ENCODE measurements around the gene SLC6A17.

Gene SLC6A17

GRCh38 chr1:110166861-110167260 lies 16.6 kb downstream of the SLC6A17 start:
- TF ChIP-seq POLR2A (IDR thresholded peaks at IDR 0.05; ENCODE audit: extremely low read depth, insufficient read length) = no peak
- TF ChIP-seq, protein P1, sequence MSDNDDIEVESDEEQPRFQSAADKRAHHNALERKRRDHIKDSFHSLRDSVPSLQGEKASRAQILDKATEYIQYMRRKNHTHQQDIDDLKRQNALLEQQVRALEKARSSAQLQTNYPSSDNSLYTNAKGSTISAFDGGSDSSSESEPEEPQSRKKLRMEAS (IDR thresholded peaks at IDR 0.05; ENCODE audit: low read depth, low read length) = no peak
- no peak overlapping the region for H3K4me3 ChIP-seq (ENCODE audit: low read depth, low read length)
- no peak for DNase-seq (ENCODE audit: low read depth)

DNA sequence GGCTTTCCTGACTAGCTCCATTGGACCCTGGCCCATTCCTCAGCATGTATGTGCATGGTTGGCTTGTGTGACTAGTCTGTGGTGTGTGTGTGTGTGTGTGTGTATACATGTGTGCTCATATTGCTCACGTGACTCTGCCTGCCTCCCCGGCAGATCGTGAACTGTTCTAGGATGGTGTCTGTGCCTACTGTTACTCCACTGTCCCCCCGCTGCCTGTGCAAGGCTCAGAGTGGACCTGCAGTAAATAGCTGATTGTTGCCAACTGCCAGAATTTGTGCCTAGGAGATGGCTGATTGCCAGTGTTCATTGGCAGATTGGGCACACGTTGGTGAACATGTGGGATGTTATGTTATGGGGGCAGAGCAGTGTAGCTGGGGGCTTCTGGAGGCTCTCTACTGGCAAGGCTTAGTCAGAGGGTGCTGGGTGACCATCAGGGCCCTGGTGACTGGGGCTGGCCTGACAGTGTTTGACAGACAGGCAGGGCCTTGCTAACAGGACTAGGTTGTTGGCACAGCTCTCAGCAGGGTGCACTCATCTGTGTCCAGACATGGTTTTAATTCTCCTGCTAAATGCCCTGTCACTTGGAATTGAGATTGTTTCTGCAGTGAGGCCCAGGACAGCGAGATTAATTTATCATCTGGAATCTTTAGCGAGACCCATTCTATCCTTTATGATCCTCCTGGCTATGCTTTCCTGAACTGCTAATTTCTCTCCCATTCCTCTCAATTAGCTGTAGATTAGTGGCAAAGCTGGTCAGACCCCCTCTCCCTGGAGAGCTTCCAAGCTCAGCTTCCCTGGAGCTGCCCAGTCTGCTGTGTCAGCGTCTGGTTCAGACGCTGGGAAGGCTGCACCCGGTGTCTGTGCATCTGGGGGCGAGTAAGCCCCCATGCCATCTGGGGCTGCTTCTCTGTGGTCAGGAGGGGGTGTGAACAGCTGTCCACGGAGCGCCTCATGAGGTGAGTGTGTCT lies 20.8 kb downstream of the SLC6A17 start:
- DNase-seq (ENCODE audit: low read depth) = no peak
- no peak for TF ChIP-seq CTCF (IDR thresholded peaks at IDR 0.05; ENCODE audit: low read depth, low read length)
- TF ChIP-seq POLR2A (IDR thresholded peaks at IDR 0.05; ENCODE audit: extremely low read depth, insufficient read length) = no peak
- TF ChIP-seq, protein P1 (IDR thresholded peaks at IDR 0.05; ENCODE audit: low read depth, low read length) = no peak
- TF ChIP-seq MYC (IDR thresholded peaks at IDR 0.05; ENCODE audit: low read depth, low read length) = no peak

DNA sequence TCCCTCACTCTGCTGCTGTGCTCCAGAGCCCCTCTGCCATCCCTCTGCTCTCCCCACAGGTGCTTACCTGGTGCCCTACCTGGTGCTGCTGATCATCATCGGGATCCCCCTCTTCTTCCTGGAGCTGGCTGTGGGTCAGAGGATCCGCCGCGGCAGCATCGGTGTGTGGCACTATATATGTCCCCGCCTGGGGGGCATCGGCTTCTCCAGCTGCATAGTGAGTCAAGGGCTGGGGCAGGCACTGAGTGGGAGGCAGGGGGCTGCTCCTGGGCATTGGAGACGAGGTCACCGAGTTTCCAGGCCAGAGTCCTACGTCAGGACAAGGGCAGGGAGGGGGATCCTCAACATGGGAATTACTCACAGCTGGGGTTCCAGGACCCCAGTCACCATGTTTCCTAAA lies 21.7 kb downstream of the SLC6A17 start:
- DNase-seq (ENCODE audit: low read depth) = no peak
- H3K4me3 ChIP-seq (ENCODE audit: low read depth, low read length) = no peak overlapping the region
- TF ChIP-seq POLR2A (IDR thresholded peaks at IDR 0.05; ENCODE audit: extremely low read depth, insufficient read length) = no peak
- TF ChIP-seq CTCF (IDR thresholded peaks at IDR 0.05; ENCODE audit: low read depth, low read length) = no peak
- TF ChIP-seq, protein P1 (IDR thresholded peaks at IDR 0.05; ENCODE audit: low read depth, low read length) = no peak
- no peak for TF ChIP-seq MYC (IDR thresholded peaks at IDR 0.05; ENCODE audit: low read depth, low read length)

More for the DNA sequence above, 20.8 kb downstream of the SLC6A17 start:
- no peak overlapping the region for H3K4me3 ChIP-seq (ENCODE audit: low read depth, low read length)

DNA sequence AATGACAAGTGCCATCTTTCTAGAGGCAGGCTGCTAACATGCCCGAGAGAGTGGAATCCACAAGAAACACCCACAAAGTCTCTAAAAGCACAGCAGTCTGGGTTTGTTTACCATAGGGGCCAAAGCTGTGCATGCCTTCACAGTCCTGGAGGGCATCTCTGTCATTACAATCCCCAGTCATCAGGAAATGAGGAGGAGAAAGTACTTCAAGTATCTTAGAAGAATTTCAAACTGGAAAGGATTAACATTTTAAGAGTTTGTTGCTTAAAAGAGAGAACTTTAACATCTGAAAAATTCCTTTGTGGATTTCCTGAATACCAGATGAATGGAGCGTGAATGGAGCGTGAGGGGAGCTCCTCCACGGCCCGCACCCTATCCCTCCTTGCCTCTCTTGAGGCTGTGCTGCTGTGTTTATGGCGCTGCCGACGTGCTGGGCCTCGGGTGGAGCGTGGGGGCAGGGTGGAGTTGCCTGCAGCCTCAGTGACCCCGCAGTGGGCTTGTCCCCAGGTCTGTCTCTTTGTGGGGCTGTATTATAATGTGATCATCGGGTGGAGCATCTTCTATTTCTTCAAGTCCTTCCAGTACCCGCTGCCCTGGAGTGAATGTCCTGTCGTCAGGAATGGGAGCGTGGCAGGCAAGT lies 23.3 kb downstream of the SLC6A17 start:
- no peak for DNase-seq (ENCODE audit: low read depth)
- H3K4me3 ChIP-seq (ENCODE audit: low read depth, low read length) = no peak overlapping the region
- no peak for TF ChIP-seq CTCF (IDR thresholded peaks at IDR 0.05; ENCODE audit: low read depth, low read length)
- TF ChIP-seq POLR2A (IDR thresholded peaks at IDR 0.05; ENCODE audit: extremely low read depth, insufficient read length) = no peak
- TF ChIP-seq, protein P1 (IDR thresholded peaks at IDR 0.05; ENCODE audit: low read depth, low read length) = no peak
- TF ChIP-seq MYC (IDR thresholded peaks at IDR 0.05; ENCODE audit: low read depth, low read length) = no peak

- no peak for TF ChIP-seq MYC (IDR thresholded peaks at IDR 0.05; ENCODE audit: low read depth, low read length)
- no peak for TF ChIP-seq POLR2A (IDR thresholded peaks at IDR 0.05; ENCODE audit: extremely low read depth, insufficient read length)
- TF ChIP-seq, protein P1 (IDR thresholded peaks at IDR 0.05; ENCODE audit: low read depth, low read length) = no peak
- TF ChIP-seq CTCF (IDR thresholded peaks at IDR 0.05; ENCODE audit: low read depth, low read length) = no peak
- DNase-seq (ENCODE audit: low read depth) = no peak
- no peak overlapping the region for H3K4me3 ChIP-seq (ENCODE audit: low read depth, low read length)
Observed at GRCh38 chr1:110174961-110175360, 24.7 kb downstream of the SLC6A17 start.

All from NB4 (cell line).